Midbrain (tissue), 1 donor: ENCODE results near the gene GPR137C.

Experiments used
- DNase-seq: peaks from one replicate; lab custom pipeline; 2025; lab: John Stamatoyannopoulos, UW

GPR137C gene

GRCh38 chr14:52678591-52678990 is 126.0 kb downstream of the GPR137C start:
- no peak for DNase-seq

GRCh38 chr14:52683985-52684520 is 131.4 kb downstream of the GPR137C start:
- DNase-seq: no peak

GRCh38 chr14:52686176-52686575 is 133.5 kb downstream of the GPR137C start:
- DNase-seq: no peak
